GM12878 (cell line): ENCODE data around the gene SRL. TPM values are rescaled to one million over a fixed set of nuclear protein-coding genes. Genes with fewer than 3 reads are reported as not detected.

Experiments used
- ATF7 ChIP-seq: fragments of 450-650 bp; IDR thresholded peaks from 2 replicates; pipeline ENCODE4 v1.6.1; 2016; ENCODE audit warnings: low read depth, mild to moderate bottlenecking
- CBX5 ChIP-seq: sonication (generic); IDR thresholded peaks from 2 replicates; pipeline ENCODE4 v1.6.1; 2016; ENCODE audit warnings: low read depth, moderate library complexity, mild to moderate bottlenecking, inconsistent platforms
- CREB1 ChIP-seq: IDR thresholded peaks from 2 replicates; pipeline ENCODE4 v1.6.1; 2012; ENCODE audit warnings: low read depth, mild to moderate bottlenecking, inconsistent platforms
- CREM ChIP-seq: IDR thresholded peaks from 2 replicates; pipeline ENCODE4 v1.6.1; 2014; ENCODE audit warnings: antibody characterized with exemption, low read depth
- E4F1 ChIP-seq: fragments of 450-650 bp; IDR thresholded peaks from 2 replicates; pipeline ENCODE4 v1.6.1; 2018; ENCODE audit warnings: borderline replicate concordance, mild to moderate bottlenecking; ENCODE audit not compliant: partially characterized antibody
- HDAC2 ChIP-seq: fragments of 200-600 bp; sonication (generic); IDR thresholded peaks from 2 replicates; pipeline ENCODE4 v1.6.1; 2017
- IRF4 ChIP-seq: IDR thresholded peaks from 2 replicates; pipeline ENCODE4 v1.6.1; 2011; ENCODE audit warnings: low read depth, low read length
- KLF5 ChIP-seq: fragments of 450-650 bp; IDR thresholded peaks from 2 replicates; pipeline ENCODE4 v1.6.1; 2014; ENCODE audit warnings: mild to moderate bottlenecking; ENCODE audit not compliant: partially characterized antibody
- MTA3 ChIP-seq: IDR thresholded peaks from 2 replicates; pipeline ENCODE4 v1.6.1; 2012; ENCODE audit warnings: low read length, inconsistent platforms, borderline replicate concordance
- PBX3 ChIP-seq: IDR thresholded peaks from 2 replicates; pipeline ENCODE4 v1.6.1; 2011; ENCODE audit warnings: mild to moderate bottlenecking, low read depth, low read length, moderate library complexity; ENCODE audit not compliant: insufficient replicate concordance
- RAD51 ChIP-seq: fragments of 450-650 bp; IDR thresholded peaks from 2 replicates; pipeline ENCODE4 v1.6.1; 2016; ENCODE audit warnings: moderate library complexity, mild to moderate bottlenecking, inconsistent platforms
- SIN3A ChIP-seq: IDR thresholded peaks from 2 replicates; pipeline ENCODE4 v1.6.1; 2012; ENCODE audit warnings: low read depth, low read length, improper control_type of control experiment
- SIX5 ChIP-seq: IDR thresholded peaks from 2 replicates; pipeline ENCODE4 v1.6.1; 2011; ENCODE audit warnings: mild to moderate bottlenecking, low read depth, low read length, moderate library complexity; ENCODE audit not compliant: severe bottlenecking
- SMARCA5 ChIP-seq: fragments of 450-650 bp; IDR thresholded peaks from 2 replicates; pipeline ENCODE4 v1.6.1; 2017; ENCODE audit warnings: mild to moderate bottlenecking
- SRF ChIP-seq, 2 experiments: IDR thresholded peaks; 2 replicates each; pipeline ENCODE4 v1.6.1; 2011; ENCODE audit warnings: low read depth in 2 of 2, low read length in 2 of 2, mild to moderate bottlenecking in 1 of 2, moderate library complexity in 1 of 2
- YBX1 ChIP-seq: fragments of 450-650 bp; IDR thresholded peaks from 2 replicates; pipeline ENCODE4 v1.6.1; 2016; ENCODE audit warnings: antibody characterized with exemption
- ZNF207 ChIP-seq: fragments of 450-650 bp; IDR thresholded peaks from 2 replicates; pipeline ENCODE4 v1.6.1; 2014; ENCODE audit warnings: antibody characterized with exemption, mild to moderate bottlenecking, borderline replicate concordance
- ZNF24 ChIP-seq: fragments of 450-650 bp; IDR thresholded peaks from 2 replicates; pipeline ENCODE4 v1.6.1; 2017; ENCODE audit warnings: antibody characterized with exemption, mild to moderate bottlenecking
- ZNF592 ChIP-seq: fragments of 450-650 bp; IDR thresholded peaks from 2 replicates; pipeline ENCODE4 v1.6.1; 2017; ENCODE audit warnings: mild to moderate bottlenecking, moderate library complexity
- ZNF622 ChIP-seq: fragments of 450-650 bp; IDR thresholded peaks from 2 replicates; pipeline ENCODE4 v1.6.1; 2017; ENCODE audit warnings: mild to moderate bottlenecking, inconsistent platforms
- polyA plus RNA-seq, 11 experiments: library from polyadenylated mRNA; depleted of rRNA in 4 of 11; unstranded in 6 of 11; stranded (reverse) in 5 of 11; fragments of >200 nt; fragmentation: Nextera tagmentation in 4 of 11; fragmentation: Illumina TruSeq in 1 of 11; extraction: Ambion mirVana in 4 of 11; extraction: Trizol in 1 of 11; gene quantifications; 1 replicate in 1 of 11; 2 replicates in 10 of 11; pipeline versions ENCODE4 v1.2.1 to v1.2.3, GENCODE V29; 2011 to 2016; ENCODE audit warnings: inconsistent platforms in 2 of 11, missing spikeins in 2 of 11, low read depth in 1 of 11
- total RNA-seq, 4 experiments: library from RNA; depleted of rRNA in 3 of 4; stranded (reverse); fragments of >200 nt in 3 of 4; fragmentation: Illumina TruSeq in 1 of 4; extraction: Trizol in 1 of 4; gene quantifications; 2 replicates each; pipeline versions ENCODE4 v1.2.1 to v1.2.3, GENCODE V29; 2013 to 2021

The SRL gene
- total and polyA plus RNA-seq, 10 of the 15 experiments (the other 5 are each of a cell fraction or from before 2014, with no cell fraction given): not detected

GRCh38 chr16:4253394-4254150 is 11.7 kb upstream of the SRL start (continued):
- TF ChIP-seq CREB1: no peak; the same call in 1 of the 2 replicates
- TF ChIP-seq YBX1: no peak
- peak; percentile 59 for TF ChIP-seq CREM
- TF ChIP-seq SRF (IDR thresholded peaks at IDR 0.05; ENCODE audit: low read depth in 2 of 2, low read length in 2 of 2): no peak
- no peak for TF ChIP-seq HDAC2
- peak; percentile 37; the same call in 1 of the 2 replicates for TF ChIP-seq ZNF207
- TF ChIP-seq ZNF592: no peak
- no peak for TF ChIP-seq E4F1
- no peak for TF ChIP-seq IRF4
- TF ChIP-seq MTA3: no peak
- no peak for TF ChIP-seq ZNF24
- 0 out of 2 replicates have a peak, but pooled peaks have one; percentile 23 for TF ChIP-seq CBX5
- peak; percentile 49 for TF ChIP-seq KLF5
- TF ChIP-seq PBX3: peak; percentile 68
- peak; percentile 43; the same call in 1 of the 2 replicates for TF ChIP-seq SIN3A
- no peak for TF ChIP-seq ZNF622
- no peak for TF ChIP-seq RAD51
- no peak for TF ChIP-seq SIX5
- no peak for TF ChIP-seq SMARCA5
- no peak for TF ChIP-seq ATF7
